ENCODE results near the gene KDM1A.

Gene KDM1A

GRCh38 chr1:23088027-23088426, 68.8 kb downstream of the KDM1A start:
- DNase-seq (ENCODE audit: extremely low read depth, low read depth), result no peak
- H3K4me3 ChIP-seq (replicated peaks; ENCODE audit: low read depth, low read length), result no peak overlapping the region
- no peak for TF ChIP-seq CTCF (IDR thresholded peaks at IDR 0.05; ENCODE audit: low read depth, low read length, missing control alignments)

- H3K4me3 ChIP-seq (replicated peaks; ENCODE audit: low read depth, low read length), result no peak overlapping the region
- no peak for TF ChIP-seq CTCF (IDR thresholded peaks at IDR 0.05; ENCODE audit: low read depth, low read length, missing control alignments)
- no peak for DNase-seq (ENCODE audit: extremely low read depth, low read depth)
These were observed 70.8 kb downstream of the KDM1A start for GRCh38 chr1:23090056-23090455.

DNA sequence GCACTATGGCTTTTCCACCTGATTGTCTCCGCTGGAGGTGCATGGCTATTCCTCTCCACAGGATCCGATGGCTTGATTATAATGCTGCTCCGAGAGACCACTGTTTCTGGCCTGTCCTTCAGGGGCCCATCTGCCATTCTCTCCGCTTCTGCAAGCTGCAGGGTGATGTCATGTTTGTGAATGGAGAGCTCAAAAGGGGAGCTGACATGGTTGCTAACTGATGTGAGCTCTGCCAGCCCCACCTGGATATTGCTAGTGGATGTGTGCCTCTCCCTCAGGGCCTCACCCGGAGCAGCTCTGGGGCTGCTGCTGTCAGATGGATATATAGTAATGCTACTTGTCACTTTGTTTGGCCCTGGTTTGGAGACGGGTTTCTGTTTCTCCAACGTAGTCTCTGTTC, 72.3 kb downstream of the KDM1A start:
- no peak for TF ChIP-seq CTCF (IDR thresholded peaks at IDR 0.05; ENCODE audit: low read depth, low read length, missing control alignments)
- no peak overlapping the region for H3K4me3 ChIP-seq (replicated peaks; ENCODE audit: low read depth, low read length)

GRCh38 chr1:23092447-23092846, 73.2 kb downstream of the KDM1A start:
- no peak for TF ChIP-seq CTCF (IDR thresholded peaks at IDR 0.05; ENCODE audit: low read depth, low read length, missing control alignments)
- H3K4me3 ChIP-seq (replicated peaks; ENCODE audit: low read depth, low read length), result no peak overlapping the region
- no peak for DNase-seq (ENCODE audit: extremely low read depth, low read depth)

More for the DNA sequence above, 72.3 kb downstream of the KDM1A start:
- DNase-seq (ENCODE audit: extremely low read depth, low read depth), result no peak

DNA sequence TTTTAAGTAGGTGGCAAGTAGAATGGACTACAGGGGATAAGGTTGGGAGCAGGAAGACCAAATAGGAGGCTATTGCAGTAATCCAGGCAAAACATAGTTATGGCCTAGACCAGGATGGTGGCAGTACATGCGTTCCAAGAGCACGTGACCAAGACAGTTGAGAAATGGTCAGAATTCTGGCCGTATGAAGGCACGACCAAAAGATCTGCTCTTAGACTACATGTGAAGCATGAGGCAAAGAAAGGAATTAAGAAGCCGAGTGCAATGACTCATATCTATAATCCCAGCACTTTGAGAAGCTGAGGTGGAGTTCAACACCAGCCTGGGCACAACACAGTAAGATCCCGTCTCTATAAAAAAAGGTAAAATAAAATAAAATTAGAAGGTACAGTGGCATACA, 78.0 kb downstream of the KDM1A start:
- no peak for DNase-seq (ENCODE audit: extremely low read depth, low read depth)
- TF ChIP-seq CTCF (IDR thresholded peaks at IDR 0.05; ENCODE audit: low read depth, low read length, missing control alignments), result no peak
- no peak overlapping the region for H3K4me3 ChIP-seq (replicated peaks; ENCODE audit: low read depth, low read length)

DNA sequence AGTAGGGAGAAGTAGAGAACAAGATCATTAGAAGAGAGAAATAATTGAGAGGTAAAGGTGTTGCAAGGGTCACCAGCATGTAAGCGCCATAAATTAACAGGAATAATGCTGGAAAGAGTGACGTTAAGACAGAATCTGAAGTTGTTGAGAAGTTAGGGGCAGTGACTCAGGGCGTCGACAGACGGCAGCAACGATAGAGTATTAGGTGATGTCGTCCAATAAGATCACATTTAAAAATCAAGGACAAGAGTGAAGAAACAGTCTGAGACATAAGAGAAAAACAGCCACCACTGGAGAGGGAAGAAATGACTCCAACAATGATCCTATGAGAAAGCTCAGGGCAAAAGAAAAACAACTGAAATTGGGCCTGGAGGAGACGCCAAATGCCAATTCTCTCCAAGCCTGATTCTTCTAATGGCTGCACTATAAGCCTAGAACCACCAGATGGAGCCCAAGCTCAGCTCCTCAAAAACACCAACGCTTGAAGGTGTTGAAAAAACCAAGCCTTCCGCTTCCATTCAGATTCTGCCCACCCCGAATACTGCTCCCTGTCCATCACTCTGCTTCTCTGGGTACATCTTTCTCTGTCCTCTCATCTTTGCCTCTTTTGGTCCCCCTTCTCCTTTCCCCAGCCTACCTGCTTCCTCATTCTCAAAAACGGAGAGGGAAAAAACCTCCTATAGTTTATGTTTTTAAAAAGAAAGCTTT, 79.3 kb downstream of the KDM1A start:
- peak; percentile 92 for TF ChIP-seq CTCF (IDR thresholded peaks at IDR 0.05; ENCODE audit: low read depth, low read length, missing control alignments)
- DNase-seq (ENCODE audit: extremely low read depth, low read depth), result peak; percentile 51
- no peak overlapping the region for H3K4me3 ChIP-seq (replicated peaks; ENCODE audit: low read depth, low read length)

DNA sequence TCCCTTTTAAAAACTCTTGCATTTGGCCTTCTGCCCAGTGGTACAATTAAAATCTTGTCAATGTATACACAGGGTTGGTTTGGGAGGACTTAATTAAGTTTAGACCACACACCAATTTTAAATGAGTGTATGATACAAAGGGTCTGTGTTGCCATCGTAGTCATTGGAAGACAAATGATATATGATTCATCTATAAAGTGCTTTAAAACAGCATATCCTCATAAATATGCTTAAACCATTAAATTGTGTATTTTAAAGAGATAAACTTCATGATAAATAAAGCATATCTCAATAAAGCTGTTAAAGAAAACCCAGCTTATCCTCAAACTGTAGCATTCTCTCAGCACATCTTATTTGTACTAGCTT, 79.9 kb downstream of the KDM1A start:
- no peak overlapping the region for H3K4me3 ChIP-seq (replicated peaks; ENCODE audit: low read depth, low read length)
- no peak for TF ChIP-seq CTCF (IDR thresholded peaks at IDR 0.05; ENCODE audit: low read depth, low read length, missing control alignments)
- no peak for DNase-seq (ENCODE audit: extremely low read depth, low read depth)

Data from HFF-Myc (cell line).